Hepatocyte (in vitro differentiated cells): Measurements from ENCODE around the gene CPNE4. TPM values are rescaled to one million over a fixed set of nuclear protein-coding genes. Genes with fewer than 3 reads are reported as not detected.

Experiments
- DNase-seq: peaks from one replicate; pipeline ENCODE4 v3.0.0-alpha.2; 2016; ENCODE audit warnings: low spot score
- H2AFZ ChIP-seq: fragments of 200-600 bp; sonication (generic); 2 replicates; pipeline ENCODE4 v1.6.0; 2016; ENCODE audit warnings: antibody characterized with exemption, mild to moderate bottlenecking
- H3K27ac ChIP-seq: fragments of 200-600 bp; sonication (generic); 2 replicates; pipeline ENCODE4 v1.5.1; 2016; ENCODE audit warnings: mild to moderate bottlenecking
- H3K27me3 ChIP-seq: fragments of 200-600 bp; sonication (generic); 2 replicates; pipeline ENCODE4 v1.6.1; 2016
- H3K36me3 ChIP-seq: fragments of 200-600 bp; sonication (generic); replicated peaks from 2 replicates; pipeline ENCODE4 v1.5.1; 2016; ENCODE audit warnings: low read depth; ENCODE audit not compliant: insufficient read depth
- H3K4me1 ChIP-seq: fragments of 200-600 bp; sonication (generic); 2 replicates; pipeline ENCODE4 v1.5.1; 2016; ENCODE audit warnings: mild to moderate bottlenecking, moderate library complexity; ENCODE audit not compliant: insufficient read depth
- H3K4me2 ChIP-seq: fragments of 200-600 bp; sonication (generic); 2 replicates; pipeline ENCODE4 v1.6.0; 2016
- H3K4me3 ChIP-seq: fragments of 200-600 bp; sonication (generic); 2 replicates; pipeline ENCODE4 v1.5.1; 2016; ENCODE audit warnings: mild to moderate bottlenecking
- H3K79me2 ChIP-seq: fragments of 200-600 bp; sonication (generic); 2 replicates; pipeline ENCODE4 v1.6.0; 2017; ENCODE audit warnings: mild to moderate bottlenecking
- H3K9me2 ChIP-seq: fragments of 200-600 bp; sonication (generic); replicated peaks from 2 replicates; pipeline ENCODE4 v1.6.0; 2017; ENCODE audit warnings: mild to moderate bottlenecking; ENCODE audit not compliant: insufficient read depth
- H3K9me3 ChIP-seq: fragments of 200-600 bp; sonication (generic); 2 replicates; pipeline ENCODE4 v1.5.1; 2016; ENCODE audit warnings: low read depth, mild to moderate bottlenecking
- H4K20me1 ChIP-seq: fragments of 200-600 bp; sonication (generic); 2 replicates; pipeline ENCODE4 v1.6.0; 2016; ENCODE audit warnings: mild to moderate bottlenecking; ENCODE audit not compliant: insufficient read depth, poor library complexity, severe bottlenecking
- CTCF ChIP-seq: fragments of 200-600 bp; sonication (generic); IDR thresholded peaks from 2 replicates; pipeline ENCODE4 v1.5.1; 2016; ENCODE audit warnings: antibody characterized with exemption, mild to moderate bottlenecking; ENCODE audit not compliant: poor library complexity
- EZH2 ChIP-seq: fragments of 200-600 bp; sonication (generic); IDR thresholded peaks from 2 replicates; pipeline ENCODE4 v1.6.1; 2016; ENCODE audit warnings: antibody characterized with exemption, mild to moderate bottlenecking, borderline replicate concordance
- EZH2phosphoT487 ChIP-seq: fragments of 200-600 bp; sonication (generic); IDR thresholded peaks from one replicate; pipeline ENCODE4 v1.6.1; 2018; ENCODE audit warnings: antibody characterized with exemption, mild to moderate bottlenecking, low read depth, moderate library complexity; ENCODE audit not compliant: unreplicated experiment, severe bottlenecking
- WGBS: methylation state at CpG from one replicate; pipeline ENCODE4 v1.1.6; 2016; ENCODE audit warnings: low lambda C conversion rate; ENCODE audit errors: missing lambda C conversion rate; 5-methylcytosine and 5-hydroxymethylcytosine counted together
- polyA plus RNA-seq: library from polyadenylated mRNA; unstranded; fragments of >200 nt; fragmentation: Nextera tagmentation; extraction: Ambion mirVana; gene quantifications from 2 replicates; pipeline ENCODE4 v1.2.1, GENCODE V29; 2016
- total RNA-seq: library from RNA; depleted of rRNA; stranded (reverse); fragments of >200 nt; gene quantifications from 2 replicates; pipeline ENCODE4 v1.2.3, GENCODE V29; 2014

CPNE4 gene
- total and polyA plus RNA-seq, 2 experiments from 2014 or later: 0.37 to 0.52 TPM

GRCh38 chr3:131608296-131608695 is 426.5 kb downstream of the CPNE4 start:
- Histone ChIP-seq H3K27me3 (no peaks in the 10 kb centered on the region), H3K36me3 (no peaks in the 10 kb centered on the region), H3K4me2 (no peak overlapping the region), H3K4me1 (no peaks in the 10 kb centered on the region), H3K9me2 (no peaks in the 10 kb centered on the region), H3K27ac (no peak overlapping the region), H3K9me3 (no peaks in the 10 kb centered on the region), H2AFZ (no peak overlapping the region), H4K20me1 (no peaks in the 10 kb centered on the region), H3K79me2 (no peaks in the 10 kb centered on the region), H3K4me3 (no peak overlapping the region)
- TF ChIP-seq CTCF: no peak
- no peak for TF ChIP-seq EZH2
- no peak for TF ChIP-seq EZH2phosphoT487
- DNase-seq: no peak
- WGBS: 95% methylated on average over 1 of the region's 1 CpG

- TF ChIP-seq CTCF (no peak), EZH2 (no peak), EZH2phosphoT487 (no peak)
- DNase-seq: no peak
- Histone ChIP-seq H3K4me2 (no peak overlapping the region), H3K9me3 (no peaks in the 10 kb centered on the region), H3K36me3 (no peaks in the 10 kb centered on the region), H4K20me1 (no peaks in the 10 kb centered on the region), H3K27ac (no peak overlapping the region), H3K9me2 (no peaks in the 10 kb centered on the region), H3K4me1 (no peaks in the 10 kb centered on the region), H2AFZ (no peak overlapping the region), H3K79me2 (no peaks in the 10 kb centered on the region), H3K27me3 (no peaks in the 10 kb centered on the region), H3K4me3 (no peak overlapping the region)
- 73% methylated on average over 2 of the region's 2 CpGs for WGBS
These were observed 428.9 kb downstream of the CPNE4 start for GRCh38 chr3:131605916-131606315.

- no peak overlapping the region for H2AFZ ChIP-seq
- no peaks in the 10 kb centered on the region for H3K79me2 ChIP-seq
- no peaks in the 10 kb centered on the region for H3K27me3 ChIP-seq
- TF ChIP-seq EZH2phosphoT487 (no peak), CTCF (no peak), EZH2 (no peak)
- H3K36me3 ChIP-seq: no peaks in the 10 kb centered on the region
- no peak overlapping the region for H3K4me3 ChIP-seq
- no peak overlapping the region for H3K27ac ChIP-seq
- peaks cover 6% of the 10 kb centered on the region for H3K4me1 ChIP-seq
- H3K9me3 ChIP-seq: no peaks in the 10 kb centered on the region
- H3K9me2 ChIP-seq: no peaks in the 10 kb centered on the region
- H4K20me1 ChIP-seq: no peaks in the 10 kb centered on the region
- H3K4me2 ChIP-seq: no peak overlapping the region
- peak; percentile 6 for DNase-seq
These were observed 432.6 kb downstream of the CPNE4 start for GRCh38 chr3:131602011-131602779.
